PFSK-1 (cell line): Measurements from ENCODE around the gene RHOA.

ENCODE experiments used
- FOXP2 ChIP-seq: optimal IDR thresholded peaks from 2 replicates; pipeline ENCODE3; 2011; ENCODE audit warnings: borderline replicate concordance, control low read depth, inconsistent platforms; ENCODE audit not compliant: insufficient read depth; ENCODE audit errors: extremely low read length, extremely low read depth
- POLR2AphosphoS5 ChIP-seq: IDR thresholded peaks from 2 replicates; pipeline ENCODE4 v1.6.1; 2012; ENCODE audit warnings: low read depth, mild to moderate bottlenecking, control low read depth, low read length, moderate library complexity
- SIN3A ChIP-seq: IDR thresholded peaks from 2 replicates; pipeline ENCODE4 v1.6.1; 2012; ENCODE audit warnings: mild to moderate bottlenecking, low read length, moderate library complexity, borderline replicate concordance; ENCODE audit not compliant: insufficient read depth
- TAF1 ChIP-seq: IDR thresholded peaks from 2 replicates; pipeline ENCODE4 v1.6.1; 2012; ENCODE audit warnings: low read length, control low read depth, borderline replicate concordance; ENCODE audit not compliant: insufficient read depth
- TF ChIP-seq, protein P1 (sequence below), 2 experiments: IDR thresholded peaks; 2 replicates each; pipeline versions ENCODE4 v1.6.1 to v1.8.0; 2011 to 2012; ENCODE audit warnings: low read depth in 2 of 2, low read length in 2 of 2, control low read depth in 1 of 2, inconsistent platforms in 1 of 2, mild to moderate bottlenecking in 1 of 2, moderate library complexity in 1 of 2; ENCODE audit not compliant: insufficient read depth in 1 of 2

The RHOA gene

DNA sequence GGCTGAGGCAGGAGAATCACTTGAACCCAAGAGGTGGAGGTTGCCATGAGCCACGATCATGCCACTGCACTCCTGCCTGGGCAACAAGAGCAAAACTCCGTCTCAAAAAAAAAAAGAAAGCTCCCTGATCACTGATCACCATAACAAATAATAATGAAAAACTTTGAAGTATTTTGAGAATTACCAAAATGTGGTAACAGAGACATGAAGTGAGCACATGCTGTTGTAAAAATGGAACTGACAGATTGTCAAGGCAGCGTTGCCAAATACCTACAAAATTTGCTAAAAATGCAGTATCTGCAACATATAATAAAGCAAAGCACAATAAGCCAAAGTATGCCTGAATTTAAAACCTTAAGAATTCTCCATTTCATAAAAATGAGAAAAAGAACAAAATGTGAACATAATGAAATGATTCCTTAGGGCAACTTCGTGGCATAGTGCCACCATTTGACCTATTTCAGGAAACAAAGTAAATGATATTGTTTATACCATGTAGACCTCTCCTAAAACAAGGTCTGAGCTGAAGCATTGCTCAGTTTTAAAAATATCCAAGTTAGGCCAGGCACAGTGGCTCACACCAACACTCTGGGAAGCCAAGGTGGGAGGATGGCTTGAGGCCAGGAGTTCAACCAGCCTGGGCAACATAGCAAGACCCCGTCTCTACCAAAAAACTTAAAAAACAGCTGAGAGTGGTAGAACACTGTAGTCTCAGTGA is 77.7 kb downstream of the RHOA start:
- TF ChIP-seq, protein P1, sequence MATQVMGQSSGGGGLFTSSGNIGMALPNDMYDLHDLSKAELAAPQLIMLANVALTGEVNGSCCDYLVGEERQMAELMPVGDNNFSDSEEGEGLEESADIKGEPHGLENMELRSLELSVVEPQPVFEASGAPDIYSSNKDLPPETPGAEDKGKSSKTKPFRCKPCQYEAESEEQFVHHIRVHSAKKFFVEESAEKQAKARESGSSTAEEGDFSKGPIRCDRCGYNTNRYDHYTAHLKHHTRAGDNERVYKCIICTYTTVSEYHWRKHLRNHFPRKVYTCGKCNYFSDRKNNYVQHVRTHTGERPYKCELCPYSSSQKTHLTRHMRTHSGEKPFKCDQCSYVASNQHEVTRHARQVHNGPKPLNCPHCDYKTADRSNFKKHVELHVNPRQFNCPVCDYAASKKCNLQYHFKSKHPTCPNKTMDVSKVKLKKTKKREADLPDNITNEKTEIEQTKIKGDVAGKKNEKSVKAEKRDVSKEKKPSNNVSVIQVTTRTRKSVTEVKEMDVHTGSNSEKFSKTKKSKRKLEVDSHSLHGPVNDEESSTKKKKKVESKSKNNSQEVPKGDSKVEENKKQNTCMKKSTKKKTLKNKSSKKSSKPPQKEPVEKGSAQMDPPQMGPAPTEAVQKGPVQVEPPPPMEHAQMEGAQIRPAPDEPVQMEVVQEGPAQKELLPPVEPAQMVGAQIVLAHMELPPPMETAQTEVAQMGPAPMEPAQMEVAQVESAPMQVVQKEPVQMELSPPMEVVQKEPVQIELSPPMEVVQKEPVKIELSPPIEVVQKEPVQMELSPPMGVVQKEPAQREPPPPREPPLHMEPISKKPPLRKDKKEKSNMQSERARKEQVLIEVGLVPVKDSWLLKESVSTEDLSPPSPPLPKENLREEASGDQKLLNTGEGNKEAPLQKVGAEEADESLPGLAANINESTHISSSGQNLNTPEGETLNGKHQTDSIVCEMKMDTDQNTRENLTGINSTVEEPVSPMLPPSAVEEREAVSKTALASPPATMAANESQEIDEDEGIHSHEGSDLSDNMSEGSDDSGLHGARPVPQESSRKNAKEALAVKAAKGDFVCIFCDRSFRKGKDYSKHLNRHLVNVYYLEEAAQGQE (IDR thresholded peaks at IDR 0.05; ENCODE audit: insufficient read depth in 1 of 2, low read depth in 2 of 2, low read length in 2 of 2): no peak
- TF ChIP-seq TAF1: no peak
- TF ChIP-seq POLR2AphosphoS5: no peak

DNA sequence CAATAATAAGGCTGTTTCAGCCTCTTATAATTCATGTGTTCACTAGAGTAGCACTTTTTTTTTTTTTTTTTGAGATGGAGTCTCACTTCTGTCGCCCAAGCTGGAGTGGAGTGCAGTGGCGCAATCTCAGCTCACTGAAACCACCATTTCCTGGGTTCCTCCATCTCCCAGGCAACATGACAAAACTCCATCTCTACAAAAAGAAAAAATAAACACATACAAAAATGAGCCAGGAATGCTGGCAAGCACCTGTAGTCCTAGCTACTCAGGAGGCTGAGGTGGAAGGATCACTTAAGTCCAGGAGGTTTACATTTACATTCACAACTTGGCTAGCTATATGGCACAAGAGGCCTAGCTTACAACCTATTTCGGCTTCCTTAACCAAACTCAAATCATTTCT is 78.7 kb downstream of the RHOA start:
- TF ChIP-seq POLR2AphosphoS5 (no peak), FOXP2 (no peak), SIN3A (no peak), TAF1 (no peak)
- TF ChIP-seq, protein P1 (IDR thresholded peaks at IDR 0.05; ENCODE audit: insufficient read depth in 1 of 2, low read depth in 2 of 2, low read length in 2 of 2): no peak

DNA sequence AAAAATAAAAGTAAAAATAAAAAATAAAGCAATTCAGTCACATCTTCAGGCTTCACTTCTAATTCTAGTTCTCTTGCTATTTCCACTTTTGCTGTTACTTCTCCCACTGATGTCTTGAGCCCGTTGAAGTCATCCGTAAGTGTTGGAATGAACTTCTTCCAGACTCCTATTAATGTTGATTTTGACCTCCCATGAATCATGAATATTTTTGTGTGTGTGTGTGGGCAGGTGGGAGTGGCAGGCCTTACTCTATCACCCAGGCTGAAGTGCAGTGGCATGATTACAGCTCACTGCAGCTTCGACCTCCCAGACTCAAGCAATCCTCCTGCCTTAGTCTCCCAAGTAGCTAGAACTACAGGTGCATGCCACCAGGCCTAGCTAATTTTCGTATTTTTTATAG is 82.6 kb downstream of the RHOA start:
- TF ChIP-seq FOXP2: no peak

DNA sequence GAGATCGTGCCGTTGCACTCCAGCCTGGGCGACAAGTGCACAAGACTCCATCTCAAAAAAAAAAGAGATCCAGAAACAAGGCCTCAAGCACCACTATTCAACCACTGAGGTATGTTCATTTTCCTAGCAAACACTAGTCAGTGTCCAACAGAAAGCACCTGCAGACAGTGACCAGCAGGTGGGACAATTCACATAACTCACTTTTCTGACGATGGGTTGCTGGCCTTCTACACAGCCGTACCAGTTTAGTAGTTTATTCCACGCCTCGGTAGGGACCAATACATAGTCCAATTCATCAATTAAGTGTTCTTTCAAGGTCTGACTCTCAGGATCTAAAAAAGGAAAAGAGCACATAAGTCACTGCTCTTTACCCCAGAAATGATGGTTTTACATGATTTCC is 84.3 kb downstream of the RHOA start:
- TF ChIP-seq SIN3A: no peak
- TF ChIP-seq, protein P1 (IDR thresholded peaks at IDR 0.05; ENCODE audit: insufficient read depth in 1 of 2, low read depth in 2 of 2, low read length in 2 of 2): no peak
- TF ChIP-seq POLR2AphosphoS5: no peak
- no peak for TF ChIP-seq TAF1
- no peak for TF ChIP-seq FOXP2

DNA sequence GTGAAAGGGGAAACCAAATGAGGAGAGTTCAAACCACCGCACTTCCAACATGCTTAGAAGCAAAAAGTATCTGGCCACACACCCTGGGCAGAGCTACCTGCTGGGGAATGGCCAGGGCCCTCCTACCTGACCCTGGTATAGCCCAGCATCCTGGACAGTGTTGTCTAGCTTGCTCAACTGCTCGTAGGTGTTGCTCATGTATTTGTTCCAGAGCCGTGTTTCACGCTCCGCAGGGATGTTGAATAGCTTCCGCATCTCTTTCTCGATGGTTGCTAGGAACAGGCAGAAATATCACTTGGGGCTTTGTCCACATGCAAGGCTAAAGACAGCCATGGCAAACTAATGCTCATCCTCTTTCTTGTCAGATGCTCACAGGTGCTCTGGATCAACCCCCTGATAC is 87.0 kb downstream of the RHOA start:
- TF ChIP-seq POLR2AphosphoS5: no peak
- TF ChIP-seq TAF1: no peak

DNA sequence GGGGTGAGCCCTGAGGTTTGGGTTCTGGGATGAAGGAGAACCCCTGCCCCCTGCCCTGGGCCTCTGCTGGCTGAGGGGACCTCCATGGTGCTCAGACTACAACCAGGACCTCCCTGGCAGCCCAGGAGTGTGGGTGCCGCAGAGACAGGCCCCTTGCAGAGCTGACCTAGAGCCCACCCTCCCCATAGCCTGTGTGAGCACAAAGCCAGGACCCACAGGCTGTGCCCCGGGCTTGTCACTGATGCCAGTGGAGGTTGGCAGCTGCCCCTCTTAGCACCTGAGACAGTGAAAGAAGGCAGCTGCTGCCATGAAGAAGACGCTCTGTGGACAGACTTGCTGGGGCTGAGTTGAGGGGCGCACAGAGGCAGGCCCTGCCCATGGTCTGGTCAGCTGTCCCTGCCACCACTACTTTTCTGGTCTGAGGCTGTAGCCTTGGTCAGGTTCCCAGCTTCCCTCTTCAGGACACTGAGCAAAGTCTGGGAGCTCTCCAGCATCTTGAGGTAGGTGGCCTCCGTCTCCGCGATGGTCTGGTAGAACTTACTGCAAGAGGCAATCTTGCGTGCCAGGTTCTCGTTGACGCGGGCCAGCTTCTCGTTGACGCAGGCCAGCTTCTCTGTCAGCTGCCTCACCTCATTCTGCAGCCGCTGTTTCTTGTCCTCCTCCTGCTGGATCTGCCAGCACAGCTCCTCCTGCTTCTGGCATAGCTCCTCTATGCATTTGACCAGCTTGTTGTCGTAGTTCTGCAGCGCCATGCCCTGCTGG is 94.9 kb downstream of the RHOA start:
- TF ChIP-seq FOXP2: no peak
- TF ChIP-seq SIN3A: no peak
- no peak for TF ChIP-seq TAF1
- no peak for TF ChIP-seq POLR2AphosphoS5
- TF ChIP-seq, protein P1 (IDR thresholded peaks at IDR 0.05; ENCODE audit: insufficient read depth in 1 of 2, low read depth in 2 of 2, low read length in 2 of 2): no peak
